Loucy (cell line): ENCODE measurements around the gene MTFR2.

Source experiments
- CTCF ChIP-seq: fragments of 200-600 bp; sonication (generic); conservative IDR thresholded peaks from 2 replicates; pipeline ENCODE4 v1.5.1; 2014; ENCODE audit warnings: mild to moderate bottlenecking, antibody characterized with exemption, low read length
- EZH2phosphoT487 ChIP-seq: fragments of 200-600 bp; IDR thresholded peaks from 2 replicates; pipeline ENCODE4 v1.6.1; 2018; ENCODE audit warnings: antibody characterized with exemption, mild to moderate bottlenecking, moderate library complexity, borderline replicate concordance

GRCh38 chr6:136225496-136225895, 24.6 kb downstream of the MTFR2 start:
- TF ChIP-seq CTCF (no peak), EZH2phosphoT487 (no peak)
